ENCODE measurements around the gene EIF4ENIF1. TPM values are rescaled to one million over a fixed set of nuclear protein-coding genes. Genes with fewer than 3 reads are reported as not detected.
"Not testable (repeated sequence)": the region's sequence is repeated elsewhere in the genome, so short reads cannot be mapped to it uniquely, and the experiment has no call there.

The EIF4ENIF1 gene, protein sequence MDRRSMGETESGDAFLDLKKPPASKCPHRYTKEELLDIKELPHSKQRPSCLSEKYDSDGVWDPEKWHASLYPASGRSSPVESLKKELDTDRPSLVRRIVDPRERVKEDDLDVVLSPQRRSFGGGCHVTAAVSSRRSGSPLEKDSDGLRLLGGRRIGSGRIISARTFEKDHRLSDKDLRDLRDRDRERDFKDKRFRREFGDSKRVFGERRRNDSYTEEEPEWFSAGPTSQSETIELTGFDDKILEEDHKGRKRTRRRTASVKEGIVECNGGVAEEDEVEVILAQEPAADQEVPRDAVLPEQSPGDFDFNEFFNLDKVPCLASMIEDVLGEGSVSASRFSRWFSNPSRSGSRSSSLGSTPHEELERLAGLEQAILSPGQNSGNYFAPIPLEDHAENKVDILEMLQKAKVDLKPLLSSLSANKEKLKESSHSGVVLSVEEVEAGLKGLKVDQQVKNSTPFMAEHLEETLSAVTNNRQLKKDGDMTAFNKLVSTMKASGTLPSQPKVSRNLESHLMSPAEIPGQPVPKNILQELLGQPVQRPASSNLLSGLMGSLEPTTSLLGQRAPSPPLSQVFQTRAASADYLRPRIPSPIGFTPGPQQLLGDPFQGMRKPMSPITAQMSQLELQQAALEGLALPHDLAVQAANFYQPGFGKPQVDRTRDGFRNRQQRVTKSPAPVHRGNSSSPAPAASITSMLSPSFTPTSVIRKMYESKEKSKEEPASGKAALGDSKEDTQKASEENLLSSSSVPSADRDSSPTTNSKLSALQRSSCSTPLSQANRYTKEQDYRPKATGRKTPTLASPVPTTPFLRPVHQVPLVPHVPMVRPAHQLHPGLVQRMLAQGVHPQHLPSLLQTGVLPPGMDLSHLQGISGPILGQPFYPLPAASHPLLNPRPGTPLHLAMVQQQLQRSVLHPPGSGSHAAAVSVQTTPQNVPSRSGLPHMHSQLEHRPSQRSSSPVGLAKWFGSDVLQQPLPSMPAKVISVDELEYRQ
- total RNA-seq = 30.3 TPM
- long read RNA-seq, transcript EIF4ENIF1-201 (19 exons, 3,544 nt) = major isoform, 14 of 48 reads
- long read RNA-seq, partial matches to known transcripts = 22 of 48 reads
- long read RNA-seq, other reads (novel, unspliced or antisense) = 12 of 48 reads

DNA sequence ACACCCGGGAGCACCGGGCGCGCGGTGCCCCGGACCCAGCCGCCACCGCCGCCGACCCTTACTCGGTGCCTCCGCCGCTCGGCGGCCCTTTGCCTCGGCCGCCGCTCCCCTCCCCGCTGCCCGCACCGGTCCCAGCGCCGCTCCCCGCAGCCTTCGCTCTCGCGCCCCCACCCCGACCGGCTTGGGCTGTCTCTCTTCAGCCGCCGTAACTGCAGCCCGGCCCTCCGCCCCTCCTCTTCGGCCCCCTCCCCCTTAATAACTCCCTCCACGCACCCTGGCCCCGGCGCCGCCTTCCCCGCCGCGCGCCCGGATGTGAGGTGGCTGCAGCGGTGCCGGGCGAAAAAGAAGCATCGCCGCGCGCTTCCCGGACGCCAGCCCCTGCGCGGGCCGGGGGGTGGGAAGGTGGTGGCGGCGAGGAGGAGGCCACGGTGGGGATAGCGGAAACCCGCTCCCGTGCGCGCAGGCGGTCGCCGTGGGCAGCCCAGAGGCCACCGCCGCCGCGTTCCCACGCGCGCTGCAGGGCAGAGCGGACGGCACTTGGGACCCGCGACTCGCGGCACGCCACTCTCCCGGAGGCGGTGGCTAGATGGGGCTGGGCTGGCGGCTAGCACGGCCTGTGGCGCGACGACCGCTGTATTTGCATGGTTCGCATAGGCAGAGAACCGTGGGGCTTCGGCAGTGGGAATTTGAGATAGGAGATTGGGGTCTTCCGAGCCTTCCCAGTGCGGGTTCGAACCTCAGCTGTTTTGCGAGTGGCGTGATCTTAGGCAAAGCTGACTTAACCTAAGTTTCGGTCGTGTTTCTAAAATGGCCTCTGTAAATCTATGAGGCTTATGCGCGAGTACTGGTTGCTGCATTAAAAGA is at the start of gene EIF4ENIF1:
Gene EIF4ENIF1, minus strand, starts transcription at position 211 of the 864 bp plus-strand sequence. CDS start 1,124 bp downstream, outside the sequence.
- intact Hi-C loops (cut with DNase I) = loop anchor here (5.0 kb wide), 1 partner anchor 142 kb away; no protein-coding TSS in a partner anchor
- DNase-seq (ENCODE audit: low spot score) = peak; percentile 94

DNA sequence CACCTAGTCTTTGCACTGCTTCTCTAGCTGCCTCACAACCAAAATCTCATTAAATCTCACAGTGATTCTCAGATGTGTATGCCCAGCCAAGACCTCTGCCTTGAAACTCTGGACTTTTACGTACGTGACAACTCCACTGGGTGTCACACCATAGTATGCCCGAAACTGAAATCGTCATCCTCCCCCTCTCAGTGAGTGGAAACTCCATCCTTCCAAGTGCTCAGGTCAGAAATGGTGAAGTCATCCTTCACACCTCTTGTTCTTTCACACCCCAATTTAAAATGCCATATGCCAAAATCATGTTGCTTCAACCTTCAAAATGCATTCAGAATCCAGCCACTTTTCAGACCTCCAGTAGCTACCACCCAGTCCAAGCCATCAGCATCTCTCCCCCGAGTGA is 49.2 kb upstream of the EIF4ENIF1 start:
- intact Hi-C loops (cut with DNase I) = no loop called here
- no peak for DNase-seq (ENCODE audit: low spot score)

DNA sequence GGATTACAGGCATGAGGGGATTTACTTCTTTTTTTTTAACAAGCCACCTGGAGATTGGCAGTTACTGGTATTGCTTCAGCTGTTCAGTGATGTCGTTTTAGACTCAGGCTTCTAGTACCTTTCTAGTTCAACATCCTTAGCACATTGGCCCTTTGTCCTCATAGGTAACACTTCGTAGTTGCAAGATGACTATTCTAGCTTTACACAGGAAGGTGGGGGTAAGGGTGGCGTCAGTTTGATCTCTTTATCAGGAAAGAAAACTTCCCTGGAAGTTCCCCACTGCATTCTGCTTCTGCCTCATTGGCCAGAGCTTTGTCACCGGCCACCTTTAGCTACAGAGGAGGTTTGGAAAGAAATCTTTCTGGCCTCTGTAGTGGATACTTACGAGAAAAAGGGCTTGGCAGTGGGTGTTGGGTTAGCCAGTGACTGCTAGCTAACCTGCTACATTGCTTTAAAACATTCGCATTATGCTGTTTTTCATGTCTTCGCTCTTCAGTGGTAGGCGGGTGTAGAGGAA is 47.4 kb upstream of the EIF4ENIF1 start:
- intact Hi-C loops (cut with DNase I) = no loop called here
- no peak for DNase-seq (ENCODE audit: low spot score)

DNA sequence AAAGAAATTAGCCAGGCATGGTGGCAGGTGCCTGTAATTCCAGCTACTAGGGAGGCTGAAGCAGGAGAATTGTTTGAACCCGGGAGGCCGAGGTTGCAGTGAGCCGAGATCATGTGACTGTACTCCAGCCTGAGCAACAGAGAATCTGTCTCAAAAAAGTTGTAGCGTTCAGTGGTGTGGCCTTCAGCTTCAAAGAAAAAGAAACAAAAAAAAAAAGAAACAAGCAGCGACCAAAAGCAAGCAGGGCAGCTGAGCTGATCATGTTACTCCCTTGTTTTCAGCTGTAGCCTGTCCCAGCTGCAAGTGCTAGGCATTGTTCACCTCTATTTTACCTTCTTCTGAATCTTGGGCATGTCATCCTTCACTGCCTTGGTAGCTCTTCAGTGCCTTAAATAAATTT is 43.7 kb upstream of the EIF4ENIF1 start:
- intact Hi-C loops (cut with DNase I) = no loop called here

DNA sequence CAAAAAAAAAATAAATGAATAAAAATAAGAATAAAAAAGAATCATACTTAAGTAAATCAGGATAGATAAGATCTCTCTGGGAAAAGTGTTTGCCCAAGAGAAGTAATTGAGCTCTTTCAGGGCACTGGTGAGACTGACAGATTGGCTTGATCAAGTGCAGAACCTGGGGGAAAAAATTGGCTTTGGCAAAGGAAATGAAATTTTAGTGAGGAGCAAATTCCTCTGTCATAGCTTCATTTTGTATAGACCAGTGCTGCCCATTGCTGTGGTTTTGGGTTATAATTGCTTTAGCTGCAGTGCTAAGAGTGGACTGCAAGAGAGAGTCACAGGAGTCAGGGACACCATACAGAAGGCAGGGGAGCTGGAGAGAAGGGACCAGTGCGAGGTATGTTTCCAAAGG is 42.4 kb upstream of the EIF4ENIF1 start:
- intact Hi-C loops (cut with DNase I) = no loop called here
- DNase-seq (ENCODE audit: low spot score) = no peak

More for the DNA sequence above, 43.7 kb upstream of the EIF4ENIF1 start:
- DNase-seq (ENCODE audit: low spot score) = no peak

DNA sequence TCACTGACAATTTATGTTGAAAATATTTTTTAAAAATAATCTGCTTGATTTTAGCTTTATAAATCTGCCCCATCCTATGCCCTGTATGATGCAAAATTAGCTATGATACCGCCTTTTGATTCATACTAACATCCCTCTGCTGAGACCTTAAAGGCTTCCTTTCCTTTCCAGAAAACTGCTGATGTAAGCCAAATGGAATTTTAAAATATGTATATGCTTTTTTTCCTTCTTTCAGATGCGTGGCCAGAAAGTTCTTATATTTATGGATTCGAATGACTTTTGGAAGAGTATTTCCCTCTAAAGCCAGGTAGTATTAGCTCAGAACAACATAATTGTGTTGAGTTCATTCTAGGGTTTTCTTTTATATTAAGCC is 41.2 kb upstream of the EIF4ENIF1 start:
- DNase-seq (ENCODE audit: low spot score) = no peak
- intact Hi-C loops (cut with DNase I) = no loop called here

DNA sequence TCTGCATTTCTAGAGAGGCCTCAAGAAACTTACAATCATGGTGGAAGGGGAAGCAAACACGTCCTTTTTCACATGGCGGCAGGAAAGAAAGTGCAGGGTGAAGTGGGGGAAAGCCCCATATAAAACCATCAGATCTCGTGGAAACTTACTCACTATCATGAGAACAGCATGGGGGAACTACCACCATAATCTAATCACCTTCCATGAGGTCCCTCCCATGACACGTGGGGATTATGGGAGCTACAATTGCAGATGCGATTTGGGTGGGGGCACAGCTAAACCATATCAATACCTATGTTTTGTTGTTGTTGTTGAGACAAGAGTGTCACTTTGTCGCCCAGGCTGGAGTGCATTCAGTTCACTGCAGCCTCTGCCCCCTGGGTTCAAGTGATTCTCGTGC is 36.6 kb upstream of the EIF4ENIF1 start:
- intact Hi-C loops (cut with DNase I) = no loop called here
- DNase-seq (ENCODE audit: low spot score) = no peak

DNA sequence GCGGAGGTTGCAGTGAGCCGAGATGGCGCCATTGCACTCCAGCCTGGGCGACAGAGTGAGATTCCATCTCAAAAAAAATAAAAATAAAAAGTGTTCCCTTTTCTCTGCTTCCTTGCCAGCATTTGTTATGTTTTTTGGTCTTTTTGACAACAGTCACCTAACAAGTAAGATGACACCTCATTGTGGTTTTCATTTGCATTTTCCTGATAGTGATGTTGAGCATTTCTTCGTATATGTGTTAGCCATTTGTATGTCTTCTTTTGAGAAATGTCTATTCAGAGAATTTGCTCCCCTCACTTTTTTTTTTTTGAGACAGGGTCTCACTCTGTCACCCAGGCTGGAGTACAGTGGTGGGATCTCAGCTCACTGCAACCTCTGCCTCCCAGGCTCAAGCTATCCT is 34.5 kb upstream of the EIF4ENIF1 start:
- DNase-seq (ENCODE audit: low spot score); intact Hi-C loops (cut with DNase I): not testable (repeated sequence)

DNA sequence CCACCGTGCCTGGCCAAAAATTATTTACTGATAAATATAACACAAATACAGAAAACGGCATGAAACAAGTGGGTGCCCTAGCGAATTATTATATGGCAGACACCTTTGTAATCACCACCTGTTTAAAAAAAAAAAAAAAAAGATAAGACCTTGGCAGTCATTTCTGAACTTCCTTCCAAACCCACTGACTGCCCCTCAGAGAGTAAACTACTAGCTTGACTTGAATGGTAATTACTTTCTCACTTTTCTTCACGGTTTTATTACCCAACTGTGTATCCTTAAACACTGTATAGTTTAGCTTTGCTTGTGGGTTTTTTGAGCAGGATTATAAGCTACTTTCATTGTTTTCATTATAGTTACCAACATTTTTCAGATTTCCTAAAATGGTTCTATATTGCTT is 30.4 kb upstream of the EIF4ENIF1 start:
- DNase-seq (ENCODE audit: low spot score) = no peak
- intact Hi-C loops (cut with DNase I) = no loop called here

DNA sequence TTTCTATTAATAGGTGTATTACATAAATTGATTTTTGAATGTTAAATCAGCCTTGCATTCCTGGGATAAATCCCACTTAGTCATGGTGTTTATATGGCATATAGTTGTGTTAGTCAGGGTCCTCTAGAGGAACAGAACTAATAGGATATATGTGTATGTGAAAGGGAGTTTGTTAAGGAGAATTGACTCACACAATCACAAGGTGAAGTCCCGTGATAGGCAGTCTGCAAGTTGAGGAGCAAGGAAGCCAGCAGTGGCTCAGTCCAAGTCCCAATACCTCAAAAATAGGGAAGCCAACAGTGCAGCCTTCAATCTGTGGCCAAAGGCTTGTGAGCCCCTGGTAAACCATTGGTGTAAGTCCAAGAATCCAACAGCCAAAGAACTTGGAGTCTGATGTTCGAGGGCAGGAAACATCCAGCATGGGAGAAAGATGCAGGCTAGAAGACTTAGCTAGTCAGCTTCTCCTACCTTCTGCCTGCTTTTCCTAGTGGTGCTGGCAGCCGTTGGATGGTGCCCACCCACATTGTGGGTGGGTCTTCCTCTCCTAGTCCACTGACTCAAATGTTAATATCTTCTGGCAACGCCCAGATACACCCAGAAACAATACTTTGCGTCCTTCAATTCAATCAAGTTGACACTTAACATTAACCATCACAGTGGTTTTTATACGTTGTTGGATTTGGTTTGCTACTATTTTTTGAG is 19.6 kb upstream of the EIF4ENIF1 start:
- DNase-seq (ENCODE audit: low spot score) = no peak
- intact Hi-C loops (cut with DNase I) = no loop called here

DNA sequence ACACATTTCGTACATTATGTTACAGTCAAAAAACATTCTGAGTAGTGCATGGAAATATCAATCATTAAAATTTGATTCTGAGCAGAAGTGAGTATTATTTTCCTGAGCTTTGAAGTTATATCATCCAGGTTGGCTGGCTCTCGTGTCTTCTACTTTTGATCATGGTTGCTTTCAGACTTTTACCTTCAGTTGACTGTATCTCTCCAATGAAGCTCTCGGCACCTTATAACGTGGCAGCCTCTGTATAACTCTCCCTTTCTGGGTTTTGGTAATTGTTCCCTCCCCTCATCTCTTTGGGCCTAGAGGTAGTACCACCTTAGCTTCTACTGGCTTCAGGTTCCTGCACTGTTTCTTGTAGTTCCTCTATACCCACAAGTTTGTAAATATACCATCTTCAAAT is 18.9 kb upstream of the EIF4ENIF1 start:
- intact Hi-C loops (cut with DNase I) = no loop called here
- DNase-seq (ENCODE audit: low spot score) = no peak

DNA sequence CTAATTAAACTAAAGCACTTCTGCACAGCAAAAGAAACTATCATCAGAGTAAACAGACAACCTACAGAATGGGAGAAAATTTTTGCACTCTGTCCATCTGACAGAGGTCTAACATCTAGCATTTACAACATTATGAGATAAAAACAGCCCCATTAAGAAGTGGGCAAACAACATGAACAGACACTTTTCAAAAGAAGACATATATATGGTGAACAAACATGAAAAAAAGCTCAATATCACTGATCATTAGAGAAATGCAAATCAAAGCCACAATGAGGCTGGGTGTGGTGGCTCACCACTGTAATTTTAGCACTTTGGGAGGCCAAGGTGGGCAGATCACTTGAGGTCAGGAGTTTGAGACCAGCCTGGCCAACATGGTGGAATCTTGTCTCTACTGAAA is 17.9 kb upstream of the EIF4ENIF1 start:
- DNase-seq (ENCODE audit: low spot score); intact Hi-C loops (cut with DNase I): not testable (repeated sequence)

DNA sequence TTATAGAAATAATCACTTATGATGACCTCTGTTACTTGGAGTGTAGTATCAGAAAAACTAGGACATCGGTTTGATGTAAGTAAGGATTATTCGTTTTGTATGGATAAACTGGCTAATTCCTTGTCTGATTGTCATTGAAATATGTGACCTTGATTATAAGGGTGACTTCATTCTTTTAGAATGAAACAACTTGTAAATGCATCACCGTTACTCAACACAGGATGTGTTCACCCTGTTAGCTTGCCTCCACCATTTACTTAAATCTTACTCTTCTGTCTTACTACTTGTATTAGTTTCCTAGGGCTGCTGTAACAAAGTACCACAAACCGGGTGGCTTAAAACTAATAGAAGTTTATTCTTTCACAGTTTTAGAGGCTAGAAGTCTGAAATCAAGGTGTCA is 14.6 kb upstream of the EIF4ENIF1 start:
- intact Hi-C loops (cut with DNase I) = no loop called here
- DNase-seq (ENCODE audit: low spot score) = no peak

DNA sequence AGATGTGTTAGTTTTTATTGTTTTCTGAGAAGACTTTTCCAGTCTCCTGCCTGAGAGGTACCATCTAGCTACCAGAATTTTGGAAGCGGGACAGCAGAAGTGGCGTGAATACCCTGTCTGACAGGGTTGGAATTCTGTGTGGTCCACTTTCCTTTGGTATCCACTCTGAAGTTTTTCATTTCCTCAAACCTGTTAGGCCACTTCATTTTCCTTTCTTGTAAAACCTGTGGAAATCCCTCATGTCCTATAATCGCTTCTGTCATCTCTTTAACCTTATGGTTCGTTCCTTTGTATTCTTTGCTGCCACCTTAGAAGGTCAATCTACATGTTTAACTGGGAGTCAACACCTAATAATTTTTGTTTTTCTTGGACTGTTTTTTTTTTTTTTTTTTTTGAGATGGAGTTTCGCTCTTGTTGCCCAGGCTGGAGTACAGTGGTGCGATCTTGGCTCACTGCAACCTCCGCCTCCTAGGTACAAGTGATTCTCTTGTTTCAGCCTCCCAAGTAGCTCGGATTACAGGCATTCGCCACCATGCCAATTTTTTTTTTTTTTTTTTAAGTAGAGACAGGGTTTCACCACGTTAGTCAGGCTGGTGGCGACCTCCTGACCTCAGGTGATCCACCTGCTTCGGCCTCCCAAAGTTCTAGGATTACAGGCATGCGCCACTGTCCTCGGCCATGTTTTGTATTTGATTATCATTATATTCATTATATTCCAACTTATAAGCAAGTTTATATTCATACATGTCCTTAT is 13.7 kb upstream of the EIF4ENIF1 start:
- DNase-seq (ENCODE audit: low spot score) = no peak
- intact Hi-C loops (cut with DNase I) = no loop called here

DNA sequence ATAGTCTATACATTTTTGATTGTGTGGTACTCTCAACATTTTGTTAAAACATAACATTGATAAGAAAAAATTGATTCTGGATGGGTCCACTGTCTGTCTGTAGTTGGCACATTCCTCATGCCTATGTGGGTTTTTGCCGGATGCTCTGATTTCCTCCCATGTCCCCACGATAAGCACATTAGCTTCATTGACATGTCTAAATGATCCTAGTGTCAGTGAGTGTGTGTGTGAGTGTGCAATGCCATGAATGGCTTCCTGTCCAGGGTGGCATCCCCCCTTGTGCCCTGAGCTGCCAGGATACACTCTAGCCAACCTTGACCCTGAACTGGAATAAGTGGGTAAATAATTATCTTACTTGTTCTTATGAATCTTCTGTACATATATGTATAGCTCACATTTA is 12.1 kb upstream of the EIF4ENIF1 start:
- no peak for DNase-seq (ENCODE audit: low spot score)
- intact Hi-C loops (cut with DNase I) = no loop called here

DNA sequence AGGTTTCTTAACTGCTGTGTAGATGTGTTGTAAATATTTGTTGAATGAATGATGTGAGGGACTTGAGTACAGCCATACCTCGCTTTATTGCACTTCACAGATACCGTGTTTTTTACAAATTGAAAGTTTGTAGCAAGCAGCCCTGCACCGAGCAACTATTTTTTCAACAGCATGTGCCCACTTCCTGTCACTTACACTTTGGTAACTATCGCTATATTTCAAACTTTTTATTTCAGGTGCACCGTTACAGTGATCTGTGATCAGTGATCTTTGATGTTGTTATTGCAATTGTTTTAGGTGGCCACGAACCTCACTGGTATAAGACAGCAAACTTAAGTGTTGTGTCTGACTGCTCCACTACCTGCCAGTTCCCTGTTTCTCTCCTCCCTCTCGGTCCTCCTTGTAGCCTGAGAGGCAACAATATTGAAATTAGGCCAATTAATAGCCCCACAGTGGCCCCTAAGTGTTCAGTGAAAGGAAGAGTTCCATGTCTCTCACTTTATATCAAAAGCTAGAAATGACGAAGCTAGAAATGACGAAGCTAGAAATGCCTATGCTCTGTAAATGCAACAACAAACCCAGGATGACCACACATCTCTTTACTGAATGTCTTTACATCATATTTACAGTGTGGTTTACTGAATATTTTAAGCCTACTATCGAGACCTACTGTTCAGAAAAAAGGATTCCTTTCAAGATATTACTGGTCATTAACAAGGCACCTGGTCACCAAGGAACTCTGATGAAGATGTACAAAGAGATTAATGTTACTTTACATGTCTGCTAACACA is 7.7 kb upstream of the EIF4ENIF1 start:
- no peak for DNase-seq (ENCODE audit: low spot score)
- intact Hi-C loops (cut with DNase I) = loop anchor here (5.0 kb wide), 1 partner anchor 150 kb away; the partner anchor contains the start of gene PATZ1

DNA sequence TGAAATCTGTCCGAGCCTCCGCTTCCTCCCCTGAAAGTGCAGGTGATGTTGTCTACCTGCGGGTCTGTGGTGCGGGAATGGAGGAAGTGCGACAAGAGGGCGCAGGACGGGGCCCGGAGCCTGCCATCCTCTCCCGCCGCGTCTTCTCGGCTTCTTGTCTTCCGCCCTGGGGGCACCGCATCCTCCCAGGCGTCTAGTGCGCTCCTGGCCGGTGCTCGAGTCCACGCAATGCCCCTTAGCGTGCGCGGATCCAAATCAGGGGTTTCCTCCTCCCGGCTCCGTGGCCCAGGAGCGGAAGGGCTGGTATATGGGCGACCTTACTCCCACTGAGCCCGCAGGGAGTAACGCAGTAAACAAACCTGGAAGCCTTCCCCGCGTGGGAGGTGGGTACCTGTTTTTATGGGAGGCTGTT is 7.1 kb upstream of the EIF4ENIF1 start:
- intact Hi-C loops (cut with DNase I) = loop anchor here (5.0 kb wide), 1 partner anchor 149 kb away; the partner anchor contains the start of gene PATZ1
- DNase-seq (ENCODE audit: low spot score) = peak; percentile 79

All from cardiac septum (tissue), 1 donor.